ENCODE results near the gene RPL13.

GRCh38 chr16:89534252-89534756 is 26.2 kb upstream of the RPL13 start:
- TF ChIP-seq CTCF (conservative IDR thresholded peaks at IDR 0.05; ENCODE audit: low read depth, low read length) (no peak), EZH2 (IDR thresholded peaks at IDR 0.05; ENCODE audit: borderline replicate concordance, low read depth, low read length, poor library complexity, severe bottlenecking) (no peak)

All from A673 (cell line).